NB4 (cell line): Measurements from ENCODE around the gene NKD1.

Experiments
- DNase-seq: peaks from one replicate; pipeline ENCODE4 v3.0.0; 2010; ENCODE audit warnings: low read depth
- H3K4me3 ChIP-seq: one replicate; pipeline ENCODE4 v1.5.1; 2011; ENCODE audit warnings: mild to moderate bottlenecking, low read depth, low read length, moderate library complexity
- CTCF ChIP-seq: IDR thresholded peaks from one replicate; pipeline ENCODE4 v1.5.1; 2012; ENCODE audit warnings: low read depth, low read length
- MYC ChIP-seq: IDR thresholded peaks from 2 replicates; pipeline ENCODE4 v1.6.1; 2011; ENCODE audit warnings: low read depth, low read length
- POLR2A ChIP-seq: IDR thresholded peaks from 2 replicates; pipeline ENCODE4 v1.6.1; 2011; ENCODE audit warnings: mild to moderate bottlenecking; ENCODE audit not compliant: insufficient read length; ENCODE audit errors: extremely low read depth
- TF ChIP-seq, protein P1 (sequence below): IDR thresholded peaks from 2 replicates; pipeline ENCODE4 v1.6.1; 2011; ENCODE audit warnings: low read depth, low read length

Gene NKD1

DNA sequence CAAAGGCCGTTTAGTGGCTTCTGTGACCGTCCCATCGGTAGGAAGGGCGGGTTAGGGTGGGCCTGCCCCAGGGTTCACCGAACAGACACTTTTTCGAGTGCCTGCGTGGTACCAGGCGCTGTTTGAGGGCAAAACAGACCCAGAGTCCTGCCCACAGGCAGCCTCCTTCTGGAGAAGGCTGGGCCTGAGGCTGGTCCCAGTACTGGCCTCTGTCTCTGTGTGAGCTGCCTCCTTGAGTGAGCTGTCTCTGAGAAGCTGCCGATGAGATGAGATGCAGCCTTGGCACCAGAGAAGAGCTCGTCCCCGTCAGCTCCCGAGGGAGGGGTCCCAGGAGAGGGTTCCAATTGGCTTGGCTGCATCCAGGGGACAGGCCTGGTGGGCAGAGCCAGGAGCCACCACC, 53.1 kb downstream of the NKD1 start:
- no peak for DNase-seq
- TF ChIP-seq, protein P1, sequence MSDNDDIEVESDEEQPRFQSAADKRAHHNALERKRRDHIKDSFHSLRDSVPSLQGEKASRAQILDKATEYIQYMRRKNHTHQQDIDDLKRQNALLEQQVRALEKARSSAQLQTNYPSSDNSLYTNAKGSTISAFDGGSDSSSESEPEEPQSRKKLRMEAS, result no peak
- TF ChIP-seq MYC (no peak), POLR2A (no peak), CTCF (no peak)

GRCh38 chr16:50602126-50602525, 53.9 kb downstream of the NKD1 start:
- H3K4me3 ChIP-seq, result no peak overlapping the region
- DNase-seq, result no peak
- TF ChIP-seq MYC (no peak), CTCF (no peak), POLR2A (no peak)
- TF ChIP-seq, protein P1, result no peak

More for the DNA sequence above, 53.1 kb downstream of the NKD1 start:
- no peak overlapping the region for H3K4me3 ChIP-seq

DNA sequence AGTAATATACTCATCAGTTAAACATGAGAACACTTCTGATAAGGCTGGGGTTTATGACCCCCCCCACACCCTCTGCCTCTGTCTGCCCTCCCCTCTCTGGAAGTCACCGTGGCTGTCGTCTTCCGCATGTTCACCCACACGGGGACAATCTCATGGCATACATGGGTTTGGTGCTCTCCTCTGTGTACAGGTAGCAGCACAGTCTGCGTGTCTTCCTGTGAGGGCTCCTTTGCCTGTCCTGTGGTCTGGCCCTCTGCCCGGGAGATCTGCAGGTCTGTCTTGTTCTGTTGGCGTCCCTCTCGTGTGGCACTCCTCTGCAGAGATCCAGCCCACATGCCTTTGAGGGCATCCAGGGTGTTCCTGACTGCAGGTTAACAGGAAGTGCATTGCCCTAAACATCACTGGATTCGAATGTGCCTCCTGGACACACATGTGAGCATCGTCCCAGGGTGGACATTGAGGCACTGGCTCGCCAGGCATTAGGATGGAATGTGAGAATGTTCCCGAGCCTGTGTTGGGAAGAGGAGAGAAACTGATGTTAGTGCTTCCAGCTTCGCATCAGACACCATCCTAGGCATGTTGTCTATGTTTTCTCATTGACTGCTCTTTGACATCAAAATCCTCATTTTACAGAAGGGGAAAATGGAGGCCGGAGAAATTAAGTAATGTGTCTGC, 54.5 kb downstream of the NKD1 start:
- no peak overlapping the region for H3K4me3 ChIP-seq
- TF ChIP-seq POLR2A (no peak), MYC (no peak), CTCF (no peak)
- TF ChIP-seq, protein P1, result no peak
- no peak for DNase-seq

DNA sequence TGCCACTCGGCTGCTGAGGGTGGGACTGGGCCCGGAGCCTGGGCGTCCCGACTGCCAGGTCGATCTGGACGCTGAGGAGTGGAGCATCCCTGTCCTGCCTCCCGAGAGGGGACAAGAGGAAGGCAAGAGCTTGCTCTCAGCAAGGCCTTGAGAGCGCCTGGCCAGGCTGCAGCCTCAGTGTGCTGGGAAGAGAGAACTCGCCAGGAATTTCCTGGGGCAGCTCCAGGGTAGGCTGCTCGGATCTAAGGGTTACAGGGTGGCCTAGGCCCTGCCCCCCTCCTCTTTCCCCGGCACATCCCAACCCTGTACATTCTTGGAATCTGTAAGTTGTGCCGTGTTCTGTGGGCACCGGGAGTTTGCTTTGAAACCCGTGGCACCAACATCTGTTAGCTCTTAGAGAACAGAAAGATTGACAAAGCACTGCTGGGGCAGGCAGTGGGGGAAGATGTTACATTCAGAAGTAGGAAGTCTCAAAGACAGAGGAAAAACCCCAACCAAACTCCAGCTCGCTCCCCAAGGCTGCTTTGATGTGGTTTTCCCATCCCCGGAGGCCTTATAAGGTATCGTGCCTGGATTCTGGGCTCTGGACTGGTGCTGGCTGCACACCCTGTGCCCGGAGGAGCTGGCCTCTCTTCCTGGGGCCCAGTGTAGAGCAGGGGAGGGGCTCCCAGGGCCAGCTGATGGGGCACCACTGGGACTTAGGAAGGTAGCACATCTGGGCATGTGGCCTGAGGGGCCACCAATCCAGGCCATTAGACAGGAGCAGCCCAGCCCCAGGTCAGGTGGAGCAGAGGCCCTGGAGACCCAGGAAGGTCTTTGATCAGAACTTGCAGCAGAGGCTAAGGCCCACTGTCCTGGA, 55.2 kb downstream of the NKD1 start:
- TF ChIP-seq, protein P1, result no peak
- no peak for TF ChIP-seq MYC
- no peak for TF ChIP-seq CTCF
- no peak for TF ChIP-seq POLR2A
- H3K4me3 ChIP-seq, result no peak overlapping the region
- DNase-seq, result no peak

DNA sequence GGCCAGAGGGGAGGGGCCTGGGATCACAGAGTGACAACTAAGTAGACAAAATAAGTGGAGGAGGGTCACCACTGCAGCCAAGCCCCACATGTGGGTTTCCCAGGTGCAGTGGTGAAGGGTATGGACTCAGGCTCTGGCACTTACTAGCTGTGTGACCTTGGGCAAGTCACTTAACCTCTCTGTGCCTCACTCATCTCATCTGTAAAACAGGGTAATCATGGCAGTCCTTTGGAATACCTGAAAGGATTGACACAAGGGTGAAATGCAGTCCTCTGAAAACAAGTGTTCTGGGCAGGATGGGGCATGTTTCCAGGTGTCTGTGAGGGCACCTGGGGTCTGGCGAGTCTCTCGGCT, 55.8 kb downstream of the NKD1 start:
- no peak for DNase-seq
- H3K4me3 ChIP-seq, result no peak overlapping the region
- TF ChIP-seq CTCF (no peak), POLR2A (no peak), MYC (no peak)
- TF ChIP-seq, protein P1, result no peak

- no peak overlapping the region for H3K4me3 ChIP-seq
- DNase-seq, result no peak
- TF ChIP-seq, protein P1, result no peak
- TF ChIP-seq MYC (no peak), CTCF (no peak), POLR2A (no peak)
Measured at GRCh38 chr16:50604610-50605009, 56.4 kb downstream of the NKD1 start.
